IMR-90 (cell line): Measurements from ENCODE around the gene KDM2B.

Experiments used
- BHLHE40 ChIP-seq: fragments of 150-350 bp; IDR thresholded peaks from 2 replicates; pipeline ENCODE4 v1.6.1; 2016; ENCODE audit warnings: mild to moderate bottlenecking, low read depth, low read length
- MAFK ChIP-seq: IDR thresholded peaks from 2 replicates; pipeline ENCODE4 v1.6.1; 2012; ENCODE audit warnings: low read depth, low read length, improper control_type of control experiment
- POLR2A ChIP-seq: IDR thresholded peaks from 2 replicates; pipeline ENCODE4 v1.6.1; 2012; ENCODE audit warnings: mild to moderate bottlenecking, low read depth, low read length
- RAD21 ChIP-seq: IDR thresholded peaks from 2 replicates; pipeline ENCODE4 v1.6.1; 2012; ENCODE audit warnings: low read length, improper control_type of control experiment
- SMC3 ChIP-seq: fragments of 150-350 bp; IDR thresholded peaks from 2 replicates; pipeline ENCODE4 v1.6.1; 2016; ENCODE audit warnings: low read depth, mild to moderate bottlenecking, antibody characterized with exemption, low read length, moderate library complexity
- TF ChIP-seq, protein P1 (sequence below): conservative IDR thresholded peaks from 2 replicates; pipeline ENCODE4 v1.5.1; 2012; ENCODE audit warnings: mild to moderate bottlenecking, low read depth, low read length, improper control_type of control experiment
- TF ChIP-seq, protein P2 (sequence below): fragments of 150-350 bp; IDR thresholded peaks from 2 replicates; pipeline ENCODE4 v1.6.1; 2016; ENCODE audit warnings: low read depth, mild to moderate bottlenecking, low read length, moderate library complexity, borderline replicate concordance

DNA sequence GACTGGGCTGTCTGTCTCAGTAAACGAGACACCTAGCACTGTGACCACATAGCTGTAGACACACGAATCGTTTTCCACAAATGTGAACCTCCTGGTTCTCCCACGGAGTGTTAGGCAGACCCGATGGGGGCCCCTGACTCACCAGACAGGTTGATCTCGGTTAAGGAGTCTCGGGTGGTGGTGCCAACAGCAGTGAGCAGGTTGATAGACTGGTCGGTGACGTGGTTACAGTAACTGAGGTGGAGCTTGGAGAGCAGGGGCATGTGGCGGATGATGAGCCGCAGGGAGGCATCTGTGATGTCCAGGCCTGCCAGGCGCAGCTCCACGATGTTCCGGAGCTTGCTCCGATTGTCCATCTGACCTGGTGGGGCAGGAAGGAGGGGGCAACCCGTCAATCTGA is 141.1 kb downstream of the KDM2B start:
- TF ChIP-seq, protein P1, sequence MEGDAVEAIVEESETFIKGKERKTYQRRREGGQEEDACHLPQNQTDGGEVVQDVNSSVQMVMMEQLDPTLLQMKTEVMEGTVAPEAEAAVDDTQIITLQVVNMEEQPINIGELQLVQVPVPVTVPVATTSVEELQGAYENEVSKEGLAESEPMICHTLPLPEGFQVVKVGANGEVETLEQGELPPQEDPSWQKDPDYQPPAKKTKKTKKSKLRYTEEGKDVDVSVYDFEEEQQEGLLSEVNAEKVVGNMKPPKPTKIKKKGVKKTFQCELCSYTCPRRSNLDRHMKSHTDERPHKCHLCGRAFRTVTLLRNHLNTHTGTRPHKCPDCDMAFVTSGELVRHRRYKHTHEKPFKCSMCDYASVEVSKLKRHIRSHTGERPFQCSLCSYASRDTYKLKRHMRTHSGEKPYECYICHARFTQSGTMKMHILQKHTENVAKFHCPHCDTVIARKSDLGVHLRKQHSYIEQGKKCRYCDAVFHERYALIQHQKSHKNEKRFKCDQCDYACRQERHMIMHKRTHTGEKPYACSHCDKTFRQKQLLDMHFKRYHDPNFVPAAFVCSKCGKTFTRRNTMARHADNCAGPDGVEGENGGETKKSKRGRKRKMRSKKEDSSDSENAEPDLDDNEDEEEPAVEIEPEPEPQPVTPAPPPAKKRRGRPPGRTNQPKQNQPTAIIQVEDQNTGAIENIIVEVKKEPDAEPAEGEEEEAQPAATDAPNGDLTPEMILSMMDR: no peak
- TF ChIP-seq POLR2A (no peak), RAD21 (no peak), MAFK (no peak), SMC3 (no peak), BHLHE40 (no peak)
- TF ChIP-seq, protein P2, sequence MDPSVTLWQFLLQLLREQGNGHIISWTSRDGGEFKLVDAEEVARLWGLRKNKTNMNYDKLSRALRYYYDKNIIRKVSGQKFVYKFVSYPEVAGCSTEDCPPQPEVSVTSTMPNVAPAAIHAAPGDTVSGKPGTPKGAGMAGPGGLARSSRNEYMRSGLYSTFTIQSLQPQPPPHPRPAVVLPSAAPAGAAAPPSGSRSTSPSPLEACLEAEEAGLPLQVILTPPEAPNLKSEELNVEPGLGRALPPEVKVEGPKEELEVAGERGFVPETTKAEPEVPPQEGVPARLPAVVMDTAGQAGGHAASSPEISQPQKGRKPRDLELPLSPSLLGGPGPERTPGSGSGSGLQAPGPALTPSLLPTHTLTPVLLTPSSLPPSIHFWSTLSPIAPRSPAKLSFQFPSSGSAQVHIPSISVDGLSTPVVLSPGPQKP: no peak
